Nephron (organoid): ENCODE results near the gene ANAPC5.
"Not testable (repeated sequence)": the region's sequence is repeated elsewhere in the genome, so short reads cannot be mapped to it uniquely, and the experiment has no call there.

Source experiments
- H3K27ac Mint-ChIP-seq, 3 experiments: 2 replicates each; pipeline ENCODE4 v1.8.0; 2020; ENCODE audit warnings: mixed read lengths in 3 of 3, mild to moderate bottlenecking in 2 of 3, moderate library complexity in 1 of 3
- H3K27me3 Mint-ChIP-seq: 2 replicates; pipeline ENCODE4 v1.8.0; 2021; ENCODE audit warnings: low read depth, mild to moderate bottlenecking, moderate library complexity, mixed read lengths
- H3K36me3 Mint-ChIP-seq: 2 replicates; pipeline ENCODE4 v1.8.0; 2020; ENCODE audit warnings: low read depth, mixed read lengths
- H3K4me1 Mint-ChIP-seq: 2 replicates; pipeline ENCODE4 v1.8.0; 2020; ENCODE audit warnings: mixed read lengths
- H3K4me3 Mint-ChIP-seq, 3 experiments: 2 replicates each; pipeline ENCODE4 v1.8.0; 2020; ENCODE audit warnings: mild to moderate bottlenecking in 3 of 3, mixed read lengths in 3 of 3, moderate library complexity in 2 of 3
- H3K9me3 Mint-ChIP-seq: 2 replicates; pipeline ENCODE4 v1.8.0; 2020; ENCODE audit warnings: mixed read lengths
- TF ChIP-seq, protein P1 (sequence below), 3 experiments: fragments of 200-600 bp; sonication (generic); IDR thresholded peaks; one replicate each; pipeline ENCODE4 v1.5.0; 2021; ENCODE audit warnings: antibody characterized with exemption in 3 of 3; ENCODE audit not compliant: unreplicated experiment in 3 of 3

Gene ANAPC5

GRCh38 chr12:121282072-121282742 lies 70.0 kb downstream of the ANAPC5 start:
- Mint-ChIP-seq H3K4me1 (peaks cover 17% of the 10 kb centered on the region), H3K4me3 (no peak overlapping the region), H3K9me3 (no peaks in the 10 kb centered on the region), H3K36me3 (peaks cover 22% of the 10 kb centered on the region), H3K27me3 (no peaks in the 10 kb centered on the region), H3K27ac (no peak overlapping the region)
- TF ChIP-seq, protein P1, sequence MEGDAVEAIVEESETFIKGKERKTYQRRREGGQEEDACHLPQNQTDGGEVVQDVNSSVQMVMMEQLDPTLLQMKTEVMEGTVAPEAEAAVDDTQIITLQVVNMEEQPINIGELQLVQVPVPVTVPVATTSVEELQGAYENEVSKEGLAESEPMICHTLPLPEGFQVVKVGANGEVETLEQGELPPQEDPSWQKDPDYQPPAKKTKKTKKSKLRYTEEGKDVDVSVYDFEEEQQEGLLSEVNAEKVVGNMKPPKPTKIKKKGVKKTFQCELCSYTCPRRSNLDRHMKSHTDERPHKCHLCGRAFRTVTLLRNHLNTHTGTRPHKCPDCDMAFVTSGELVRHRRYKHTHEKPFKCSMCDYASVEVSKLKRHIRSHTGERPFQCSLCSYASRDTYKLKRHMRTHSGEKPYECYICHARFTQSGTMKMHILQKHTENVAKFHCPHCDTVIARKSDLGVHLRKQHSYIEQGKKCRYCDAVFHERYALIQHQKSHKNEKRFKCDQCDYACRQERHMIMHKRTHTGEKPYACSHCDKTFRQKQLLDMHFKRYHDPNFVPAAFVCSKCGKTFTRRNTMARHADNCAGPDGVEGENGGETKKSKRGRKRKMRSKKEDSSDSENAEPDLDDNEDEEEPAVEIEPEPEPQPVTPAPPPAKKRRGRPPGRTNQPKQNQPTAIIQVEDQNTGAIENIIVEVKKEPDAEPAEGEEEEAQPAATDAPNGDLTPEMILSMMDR (IDR thresholded peaks at IDR 0.05; ENCODE audit: unreplicated experiment in 3 of 3): no peak

DNA sequence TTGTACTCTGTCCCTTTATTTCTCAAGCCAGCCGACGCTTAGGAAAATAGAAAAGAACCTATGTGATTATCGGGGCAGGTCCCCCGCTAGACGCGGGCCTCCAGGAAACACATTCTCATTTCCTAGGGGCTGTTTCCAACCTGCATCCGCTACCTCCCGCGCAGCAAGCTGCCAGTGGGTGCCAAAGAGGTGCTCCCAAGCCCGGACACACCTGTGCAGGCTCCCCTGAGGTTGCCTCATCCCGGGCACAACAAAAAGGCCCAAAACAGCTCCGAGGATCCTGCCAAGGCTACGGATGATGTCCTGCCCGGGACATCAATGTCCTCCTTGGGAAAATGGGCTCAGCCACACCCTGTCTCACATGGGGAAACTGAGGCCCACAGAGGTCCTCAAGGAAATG lies 71.1 kb downstream of the ANAPC5 start:
- not testable (repeated sequence) for H3K27me3 Mint-ChIP-seq, H3K9me3 Mint-ChIP-seq, H3K27ac Mint-ChIP-seq, H3K4me3 Mint-ChIP-seq
- Mint-ChIP-seq H3K4me1 (peaks cover 17% of the 10 kb centered on the region), H3K36me3 (peaks cover 23% of the 10 kb centered on the region)

DNA sequence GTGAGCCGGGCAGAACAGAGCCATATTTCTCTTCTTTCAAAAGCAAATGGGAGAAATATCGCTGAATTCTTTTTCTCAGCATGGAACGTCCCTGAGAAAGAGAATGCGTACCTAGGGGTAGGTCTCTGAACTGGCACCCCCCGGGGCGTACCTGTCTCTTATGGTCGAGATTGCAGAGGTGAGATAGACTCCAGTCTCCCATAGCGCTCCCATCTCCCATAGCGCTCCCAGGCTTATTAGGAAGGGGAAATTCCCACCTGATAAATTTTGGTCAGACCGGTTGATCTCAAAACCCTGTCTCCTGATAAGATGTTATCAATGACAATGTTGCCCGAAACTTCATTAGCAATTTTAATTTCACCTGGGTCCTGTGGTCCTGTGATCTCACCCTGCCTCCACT lies 71.7 kb downstream of the ANAPC5 start:
- not testable (repeated sequence) for H3K27ac Mint-ChIP-seq, H3K9me3 Mint-ChIP-seq, H3K27me3 Mint-ChIP-seq, H3K4me3 Mint-ChIP-seq
- peaks cover 17% of the 10 kb centered on the region for H3K4me1 Mint-ChIP-seq
- peaks cover 26% of the 10 kb centered on the region for H3K36me3 Mint-ChIP-seq

DNA sequence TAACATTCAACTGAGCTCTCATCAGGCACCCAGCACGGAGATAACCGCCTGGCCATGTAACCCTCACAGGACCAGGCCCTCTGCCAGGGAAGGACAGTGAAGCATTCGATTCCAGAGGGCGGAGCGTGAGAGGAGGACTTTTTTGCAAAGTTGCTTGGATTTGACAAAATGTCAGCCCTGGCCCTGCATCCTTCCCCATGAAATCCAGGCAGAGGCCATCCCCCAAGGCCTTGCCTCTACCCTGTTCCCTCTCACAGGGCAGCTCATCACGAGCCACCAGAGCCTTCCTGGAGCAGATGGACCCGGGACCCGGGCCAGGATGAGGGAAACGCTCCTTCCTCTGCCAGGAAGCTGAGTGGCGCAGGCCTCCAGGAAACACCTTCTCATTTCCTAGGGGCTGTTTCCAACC lies 72.7 kb downstream of the ANAPC5 start:
- TF ChIP-seq, protein P1 (IDR thresholded peaks at IDR 0.05; ENCODE audit: unreplicated experiment in 3 of 3): no peak

GRCh38 chr12:121279071-121279375 lies 73.2 kb downstream of the ANAPC5 start:
- peak overlapping the region in 1 of 3 experiments; percentile 59 for H3K27ac Mint-ChIP-seq
- peaks cover 34% of the 10 kb centered on the region for H3K36me3 Mint-ChIP-seq
- TF ChIP-seq, protein P1 (IDR thresholded peaks at IDR 0.05; ENCODE audit: unreplicated experiment in 3 of 3): no peak
- no peaks in the 10 kb centered on the region for H3K9me3 Mint-ChIP-seq
- no peak overlapping the region for H3K4me3 Mint-ChIP-seq
- H3K27me3 Mint-ChIP-seq: no peaks in the 10 kb centered on the region
- H3K4me1 Mint-ChIP-seq: peaks cover 17% of the 10 kb centered on the region

More for the DNA sequence above, 72.7 kb downstream of the ANAPC5 start:
- H3K9me3 Mint-ChIP-seq: no peaks in the 10 kb centered on the region
- H3K4me1 Mint-ChIP-seq: peaks cover 17% of the 10 kb centered on the region
- no peaks in the 10 kb centered on the region for H3K27me3 Mint-ChIP-seq
- H3K4me3 Mint-ChIP-seq: no peak overlapping the region
- peaks cover 32% of the 10 kb centered on the region for H3K36me3 Mint-ChIP-seq
- peak overlapping the region in 1 of 3 experiments; percentile 59 for H3K27ac Mint-ChIP-seq

DNA sequence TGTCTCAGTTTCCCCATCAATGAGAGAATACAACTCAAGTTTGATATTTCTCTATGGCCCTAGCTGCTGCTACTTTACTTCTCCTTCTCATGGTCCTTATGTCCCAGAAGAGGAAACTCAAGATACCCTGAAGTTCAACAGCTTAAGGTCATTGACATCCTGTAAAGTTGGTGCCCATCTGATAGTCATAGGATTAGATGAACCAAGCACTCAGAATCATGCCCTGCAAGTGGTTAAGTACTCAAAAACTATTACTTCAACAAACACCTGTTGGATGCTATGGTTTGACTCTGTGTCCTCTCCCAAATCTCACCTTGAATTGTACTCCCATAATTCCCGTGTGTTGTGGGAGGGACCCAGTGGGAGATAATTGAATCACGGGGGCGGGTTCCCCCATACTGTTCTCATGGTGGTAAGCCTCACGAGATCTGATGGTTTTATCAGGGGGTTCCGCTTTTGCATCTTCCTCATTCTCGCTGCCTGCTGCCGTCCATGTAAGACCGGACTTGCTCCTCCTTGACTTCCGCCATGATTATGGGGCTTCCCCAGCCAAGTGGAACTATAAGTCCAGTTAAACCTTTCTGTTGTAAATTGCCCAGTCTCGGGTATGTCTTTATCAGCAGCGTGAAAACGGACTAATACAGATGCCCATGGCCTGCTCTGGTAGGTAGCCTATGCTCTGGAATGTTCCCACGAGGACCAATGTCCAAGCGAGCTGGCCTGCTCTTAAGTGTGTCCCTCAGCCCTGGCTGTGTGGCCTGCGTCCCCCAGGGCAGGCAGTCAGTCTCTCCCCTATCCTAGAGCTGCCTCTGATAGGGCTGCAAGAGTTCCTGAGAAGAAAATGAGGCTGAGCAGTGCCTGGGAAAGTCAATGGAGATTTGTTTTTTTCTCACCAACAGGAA lies 73.8 kb downstream of the ANAPC5 start:
- Mint-ChIP-seq H3K4me1 (peaks cover 17% of the 10 kb centered on the region), H3K27me3 (no peaks in the 10 kb centered on the region), H3K36me3 (peaks cover 34% of the 10 kb centered on the region), H3K27ac (peak overlapping the region in 1 of 3 experiments; percentile 59), H3K4me3 (no peak overlapping the region), H3K9me3 (no peaks in the 10 kb centered on the region)
- TF ChIP-seq, protein P1 (IDR thresholded peaks at IDR 0.05; ENCODE audit: unreplicated experiment in 3 of 3): no peak
